Pancreas (tissue), 10 donors: ENCODE results near the gene NEDD4. TPM values are rescaled to one million over a fixed set of nuclear protein-coding genes. Genes with fewer than 3 reads are reported as not detected.

Source experiments
- ATAC-seq, 4 donors: fragments of 200-7000 bp; cut with Tn5 transposase; one replicate each; pipeline versions ENCODE4 v1.8.0 to v1.9.1; 2020; ENCODE audit warnings: mild to moderate bottlenecking in 4 of 4, moderate library complexity in 4 of 4
- DNase-seq, 6 donors: peaks; one replicate each; pipeline ENCODE4 v3.0.0-alpha.2; 2020
- FAIRE-seq: peaks from 2 replicates; lab custom pipeline; 2012; peaks lifted over from hg19 to GRCh38; lab: Jason Lieb, UNC
- H3K27ac ChIP-seq, 4 donors: fragments of 200-600 bp; sonication (generic); 1 replicate in 3 of 4; 2 replicates in 1 of 4; pipeline versions ENCODE4 v1.5.0 to v1.8.0; 2020
- H3K27me3 ChIP-seq, 4 donors: fragments of 200-600 bp; one replicate each; pipeline ENCODE4 v1.8.0; 2021
- H3K36me3 ChIP-seq, 3 donors: fragments of 200-600 bp; sonication (generic) in 1 of 3; one replicate each; pipeline versions ENCODE4 v1.5.0 to v1.8.0; 2020 to 2021
- H3K4me1 ChIP-seq, 3 donors: fragments of 200-600 bp; one replicate each; pipeline ENCODE4 v1.8.0; 2021
- H3K4me3 ChIP-seq, 4 donors: fragments of 200-600 bp; sonication (generic) in 2 of 4; one replicate each; pipeline versions ENCODE4 v1.5.0 to v1.8.0; 2020 to 2021
- H3K9me3 ChIP-seq, 4 donors: fragments of 200-600 bp; one replicate each; pipeline ENCODE4 v1.8.0; 2021
- WGBS, 2 donors: extraction: QIAGEN DNeasy Blood & Tissue Kit; methylation state at CpG; one replicate each; pipeline ENCODE4 v1.1.7; 2013; 5-methylcytosine and 5-hydroxymethylcytosine counted together
- intact Hi-C, 3 donors: fragments of 100-400 bp; cut with DNase I; formaldehyde crosslinking; loops; one replicate each; pipeline versions ENCODE4 v1.11.1 to v1.14.2; 2022
- polyA plus RNA-seq, 2 donors: library from polyadenylated mRNA; stranded (reverse); fragments of 200-250 nt; gene quantifications; one replicate each; pipeline ENCODE4 v1.2.3, GENCODE V29; 2013
- total RNA-seq, 6 donors: library from RNA; stranded (reverse); fragmentation: NEBNext Ultra II Directional in 4 of 6; extraction: Animal tissue kit (Norgen Biotek cat#: 25700) in 4 of 6; gene quantifications; one replicate each; pipeline versions ENCODE4 v1.2.1 to v1.2.4, GENCODE V29; 2021 to 2023
- TF ChIP-seq, protein P1 (sequence below), 4 donors: fragments of 200-600 bp; sonication (generic) in 3 of 4; IDR thresholded peaks; one replicate each; pipeline versions ENCODE4 v1.5.0 to v1.8.0; 2021; ENCODE audit warnings: antibody characterized with exemption in 4 of 4
- donor health status: healthy with polysubstance abuse.
- donor health status: DM: no; HTN: no; CAD: no; lungs with moderate emphysema.
- donor health status: DM: no; HTN: no; CAD: no.
- donor health status: control.
- donor health status: control.
- donor health status: Bipolar disorder and iron deficiency.
- donor health status: DM: yes; HTN: yes; CAD: no.
- donor health status: DM: no; HTN: no; CAD: no.
- donor health status: DM: no; HTN: no; CAD: no.
- donor health status: DM: yes; HTN: yes; CAD: no.

NEDD4 gene
- total and polyA plus RNA-seq, 8 donors = 1.4 to 9.5 (median 4.6) TPM

DNA sequence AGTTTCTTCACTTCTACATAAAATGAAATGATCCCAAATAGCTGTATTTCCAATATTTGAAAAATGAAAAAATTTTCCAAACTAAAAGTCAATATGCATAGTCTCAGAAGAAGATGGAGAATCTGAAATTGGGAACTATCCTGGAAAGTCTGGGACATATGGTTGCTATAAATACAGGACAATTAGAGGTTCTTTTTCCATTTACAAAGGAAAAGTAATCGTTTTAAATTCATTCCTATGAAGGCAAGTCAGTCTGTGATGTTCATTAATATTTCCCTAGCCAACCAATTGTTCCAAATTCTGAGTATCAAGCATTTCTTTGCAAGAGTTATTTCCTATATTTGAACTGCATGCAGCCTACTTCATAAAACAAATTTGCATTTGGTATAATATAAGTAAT, 102.2 kb downstream of the NEDD4 start:
- WGBS, 2 donors = 50 to 76% methylated on average over 1 of the region's 1 CpG
- H3K36me3 ChIP-seq = no peaks in the 10 kb centered on the region
- no peak overlapping the region for H3K4me3 ChIP-seq
- DNase-seq (no peak), FAIRE-seq (no peak), ATAC-seq (no peak)
- intact Hi-C loops = no loop called here
- TF ChIP-seq, protein P1, sequence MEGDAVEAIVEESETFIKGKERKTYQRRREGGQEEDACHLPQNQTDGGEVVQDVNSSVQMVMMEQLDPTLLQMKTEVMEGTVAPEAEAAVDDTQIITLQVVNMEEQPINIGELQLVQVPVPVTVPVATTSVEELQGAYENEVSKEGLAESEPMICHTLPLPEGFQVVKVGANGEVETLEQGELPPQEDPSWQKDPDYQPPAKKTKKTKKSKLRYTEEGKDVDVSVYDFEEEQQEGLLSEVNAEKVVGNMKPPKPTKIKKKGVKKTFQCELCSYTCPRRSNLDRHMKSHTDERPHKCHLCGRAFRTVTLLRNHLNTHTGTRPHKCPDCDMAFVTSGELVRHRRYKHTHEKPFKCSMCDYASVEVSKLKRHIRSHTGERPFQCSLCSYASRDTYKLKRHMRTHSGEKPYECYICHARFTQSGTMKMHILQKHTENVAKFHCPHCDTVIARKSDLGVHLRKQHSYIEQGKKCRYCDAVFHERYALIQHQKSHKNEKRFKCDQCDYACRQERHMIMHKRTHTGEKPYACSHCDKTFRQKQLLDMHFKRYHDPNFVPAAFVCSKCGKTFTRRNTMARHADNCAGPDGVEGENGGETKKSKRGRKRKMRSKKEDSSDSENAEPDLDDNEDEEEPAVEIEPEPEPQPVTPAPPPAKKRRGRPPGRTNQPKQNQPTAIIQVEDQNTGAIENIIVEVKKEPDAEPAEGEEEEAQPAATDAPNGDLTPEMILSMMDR (IDR thresholded peaks at IDR 0.05) = no peak
- H3K9me3 ChIP-seq = peaks cover 0 to 2% (median 0%) of the 10 kb centered on the region in 4 donors
- no peaks in the 10 kb centered on the region for H3K4me1 ChIP-seq
- H3K27me3 ChIP-seq = no peaks in the 10 kb centered on the region
- no peak overlapping the region for H3K27ac ChIP-seq

GRCh38 chr15:55884223-55884622, 109.2 kb downstream of the NEDD4 start:
- DNase-seq = no peak

DNA sequence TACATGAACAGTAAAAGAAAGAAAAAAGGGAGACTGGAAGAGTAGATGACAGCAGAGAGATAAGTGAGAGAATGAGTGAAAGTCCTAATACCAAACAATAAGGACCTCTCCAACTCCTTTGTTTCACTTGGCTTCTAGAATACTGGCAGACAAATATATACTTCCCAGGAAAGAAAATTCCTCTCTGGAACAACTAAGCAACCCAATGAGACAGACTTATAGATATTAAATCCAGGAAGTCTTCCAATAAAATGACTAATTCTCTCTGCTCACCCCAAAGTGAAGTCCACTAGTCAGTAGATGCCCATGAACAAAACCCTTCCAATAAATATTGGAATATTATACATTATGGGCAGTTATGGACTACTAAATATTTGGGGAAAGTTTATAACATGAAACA, 114.2 kb downstream of the NEDD4 start:
- Histone ChIP-seq H3K9me3 (no peaks in the 10 kb centered on the region), H3K36me3 (no peaks in the 10 kb centered on the region), H3K4me1 (no peaks in the 10 kb centered on the region), H3K27ac (no peak overlapping the region), H3K27me3 (no peaks in the 10 kb centered on the region), H3K4me3 (no peak overlapping the region)
- no peak for FAIRE-seq
- TF ChIP-seq, protein P1 (IDR thresholded peaks at IDR 0.05) = no peak
- intact Hi-C loops = no loop called here
- DNase-seq = no peak
- ATAC-seq = no peak

More at GRCh38 chr15:55884223-55884622, 109.2 kb downstream of the NEDD4 start:
- Histone ChIP-seq H3K9me3 (peaks cover 0 to 4% (median 0%) of the 10 kb centered on the region in 4 donors), H3K4me3 (no peak overlapping the region), H3K27ac (no peak overlapping the region), H3K27me3 (no peaks in the 10 kb centered on the region), H3K36me3 (no peaks in the 10 kb centered on the region), H3K4me1 (no peaks in the 10 kb centered on the region)
- intact Hi-C loops = no loop called here
- TF ChIP-seq, protein P1 (IDR thresholded peaks at IDR 0.05) = no peak
- FAIRE-seq (no peak), ATAC-seq (no peak)

DNA sequence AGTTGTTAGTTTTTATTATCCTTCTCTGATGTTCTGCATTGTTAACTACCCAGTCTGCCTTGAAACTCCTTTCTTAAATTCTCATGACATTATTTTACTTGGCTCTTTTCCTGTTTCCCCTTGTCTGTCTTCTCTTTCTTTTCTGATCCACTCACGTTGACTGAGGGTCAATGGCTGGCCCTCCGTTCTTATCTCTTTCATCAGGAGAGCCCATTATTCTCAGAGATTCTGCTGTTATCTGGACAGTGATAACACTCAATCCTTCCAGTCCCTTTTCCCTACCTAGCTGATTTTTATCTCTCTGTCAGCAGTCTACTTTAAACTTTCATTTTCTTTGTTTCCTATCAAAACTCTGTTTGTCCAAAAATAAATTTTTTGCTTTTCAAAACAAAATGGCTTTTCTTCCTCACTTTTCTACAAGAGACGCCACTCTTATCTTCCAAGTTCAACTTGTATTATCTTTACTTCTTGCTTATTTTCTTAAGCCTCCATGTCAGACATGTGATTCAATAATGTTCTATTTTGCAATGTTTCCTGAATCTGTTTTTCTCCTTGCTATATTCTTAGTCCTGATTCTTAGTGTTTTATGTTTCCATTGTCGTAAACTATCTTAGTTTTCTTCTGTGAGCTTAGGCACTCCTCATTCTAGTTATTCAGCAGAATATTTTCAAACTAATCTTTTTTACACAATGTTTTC, 120.2 kb downstream of the NEDD4 start:
- FAIRE-seq = no peak

GRCh38 chr15:55872471-55872870, 120.9 kb downstream of the NEDD4 start:
- DNase-seq (no peak), ATAC-seq (no peak), FAIRE-seq (no peak)
- Histone ChIP-seq H3K27me3 (no peaks in the 10 kb centered on the region), H3K27ac (no peak overlapping the region), H3K4me3 (no peak overlapping the region), H3K4me1 (no peaks in the 10 kb centered on the region), H3K36me3 (no peaks in the 10 kb centered on the region), H3K9me3 (no peaks in the 10 kb centered on the region)
- TF ChIP-seq, protein P1 (IDR thresholded peaks at IDR 0.05) = no peak
- 82 to 90% methylated on average over 2 of the region's 2 CpGs for WGBS, 2 donors
- intact Hi-C loops = no loop called here

More for the DNA sequence above, 120.2 kb downstream of the NEDD4 start:
- Histone ChIP-seq H3K27me3 (no peaks in the 10 kb centered on the region), H3K4me3 (no peak overlapping the region), H3K9me3 (no peaks in the 10 kb centered on the region), H3K4me1 (no peaks in the 10 kb centered on the region), H3K27ac (no peak overlapping the region), H3K36me3 (no peaks in the 10 kb centered on the region)
- DNase-seq = no peak
- no peak for ATAC-seq
- TF ChIP-seq, protein P1 (IDR thresholded peaks at IDR 0.05) = no peak
- intact Hi-C loops = no loop called here
- 55 to 61% methylated on average over 4 of the region's 4 CpGs for WGBS, 2 donors
